ENCODE results near the gene PHF23.
"Not testable (repeated sequence)": the region's sequence is repeated elsewhere in the genome, so short reads cannot be mapped to it uniquely, and the experiment has no call there.

Gene PHF23

DNA sequence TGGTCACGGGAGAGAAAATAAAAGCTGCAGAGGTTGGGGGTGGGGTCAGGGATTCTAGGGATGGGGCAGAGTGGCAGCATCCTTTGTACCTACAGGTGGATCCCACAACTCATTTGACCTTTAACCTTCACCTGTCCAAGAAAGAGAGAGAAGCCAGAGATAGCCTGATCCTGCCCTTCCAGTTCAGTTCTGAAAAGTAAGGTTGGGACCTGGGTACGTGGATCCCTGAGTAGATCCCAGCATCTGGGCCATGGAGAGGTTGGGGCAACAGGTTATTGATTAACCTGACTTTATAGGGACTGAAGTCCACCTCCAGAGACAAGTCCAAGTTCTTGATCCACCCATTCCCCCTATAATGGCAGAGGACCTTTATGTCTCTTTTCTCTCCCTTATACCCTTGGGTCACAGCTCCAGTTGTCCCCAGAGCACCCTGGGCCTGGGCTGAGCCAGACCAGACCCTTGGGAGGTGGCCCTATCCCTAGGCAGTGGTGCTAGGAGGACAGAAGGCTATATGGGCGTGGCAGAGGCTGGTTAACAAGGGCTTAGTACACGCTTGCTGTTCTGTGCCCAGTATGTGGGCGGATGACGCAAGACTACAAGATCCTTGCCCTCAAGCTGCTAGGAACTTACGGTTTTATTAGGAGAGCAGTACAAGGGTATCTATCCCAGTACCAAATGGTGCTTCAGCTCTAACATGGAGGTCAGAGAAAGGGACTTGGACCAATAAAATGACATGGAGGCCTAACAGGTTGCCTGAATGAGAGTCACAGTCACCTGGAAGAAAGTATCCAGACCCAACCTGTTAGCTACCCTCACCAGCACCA, 19.7 kb upstream of the PHF23 start:
- no peak for DNase-seq

DNA sequence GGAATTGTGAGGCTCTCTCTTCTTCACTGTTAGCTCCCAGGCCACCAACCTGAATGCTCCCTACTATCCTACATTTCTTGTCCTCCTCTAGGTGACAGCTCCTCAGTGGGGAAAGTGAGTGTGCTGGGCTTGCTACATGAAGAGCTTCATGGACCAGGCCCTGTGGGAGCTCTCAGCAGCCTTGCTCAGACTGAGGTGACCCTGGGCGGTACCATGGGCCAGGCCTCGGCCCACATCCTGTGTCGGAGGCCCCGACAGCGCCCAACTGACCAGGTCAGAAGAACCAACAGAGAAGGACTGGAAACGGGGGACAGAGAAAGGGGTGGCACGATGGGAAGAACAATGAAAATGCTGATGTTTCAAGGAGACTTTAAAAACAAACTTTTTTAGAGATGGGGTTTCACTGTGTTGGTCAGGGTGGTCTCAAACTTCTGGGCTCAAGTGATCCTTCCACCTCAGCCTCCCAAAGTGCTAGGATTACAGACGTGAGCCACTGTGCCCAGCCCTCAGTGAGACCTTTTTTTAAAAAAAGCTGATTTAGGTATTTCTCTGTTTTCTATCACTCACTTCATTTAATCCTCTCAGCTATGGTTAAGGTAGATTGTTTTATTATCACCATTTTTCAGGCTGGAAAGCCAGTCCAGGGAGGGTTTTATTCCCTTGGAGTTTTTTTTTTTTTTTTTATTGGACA, 17.7 kb upstream of the PHF23 start:
- DNase-seq = no peak

GRCh38 chr17:7254511-7254910, 15.3 kb upstream of the PHF23 start:
- no peak for DNase-seq

DNA sequence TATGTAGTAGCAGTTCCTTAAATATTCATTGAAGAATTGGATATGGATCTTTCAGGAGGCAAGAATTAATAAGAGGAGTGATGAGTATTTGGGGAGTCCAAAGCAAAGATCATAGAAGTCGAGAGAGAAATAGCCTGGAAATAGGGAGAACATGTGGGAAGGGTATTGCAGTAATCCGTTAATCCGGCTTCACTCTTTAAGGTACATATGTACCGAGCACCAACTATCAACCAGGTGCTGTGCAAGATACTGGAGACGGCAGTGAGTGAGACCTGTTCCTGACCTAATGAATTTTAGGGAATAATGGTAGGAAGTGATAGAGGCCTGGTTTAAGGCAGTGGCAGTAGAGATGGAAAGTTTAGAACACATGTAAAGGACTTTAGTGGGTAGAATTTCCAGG, 13.8 kb upstream of the PHF23 start:
- DNase-seq = no peak

- DNase-seq = peak; percentile 80 to 83
These were observed 13.2 kb upstream of the PHF23 start, which contains the start of gene ELP5 for GRCh38 chr17:7252176-7253043. ELP5 (plus strand) TSS chr17:7252215; CDS start chr17:7252551, 336 bp downstream.

DNA sequence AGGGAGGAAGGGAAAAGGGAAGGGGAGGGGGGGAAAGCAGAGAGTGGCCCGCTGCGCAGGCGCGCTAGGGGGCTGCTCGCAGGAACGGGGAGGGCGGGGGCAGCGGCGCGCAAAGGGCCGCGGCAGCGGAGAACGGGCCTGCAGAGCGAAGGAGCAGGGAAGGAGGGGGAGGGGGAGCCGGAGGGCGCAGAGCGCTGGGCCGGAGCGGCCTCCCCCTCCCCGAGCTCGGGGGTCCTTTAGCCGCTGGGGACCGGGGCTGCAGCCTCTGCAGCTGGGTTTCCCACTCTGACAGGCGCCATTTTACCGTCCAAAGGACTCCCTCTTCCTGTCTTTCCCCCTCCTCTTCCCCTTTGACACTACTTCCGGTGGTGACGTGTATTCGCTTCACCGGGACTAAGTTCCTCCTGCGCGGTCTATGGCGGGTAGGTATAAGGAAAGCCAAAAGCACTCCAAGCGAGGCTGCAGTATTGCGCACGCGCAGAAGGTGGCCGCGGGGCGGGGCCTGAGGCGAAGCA, 12.5 kb upstream of the PHF23 start, which contains the start of gene CTDNEP1:
Gene CTDNEP1 (minus strand): TSS at position 74 of the 515 bp plus-strand sequence. CDS start 438 bp downstream, outside the sequence.
- DNase-seq = peak; percentile 92 to 95

DNA sequence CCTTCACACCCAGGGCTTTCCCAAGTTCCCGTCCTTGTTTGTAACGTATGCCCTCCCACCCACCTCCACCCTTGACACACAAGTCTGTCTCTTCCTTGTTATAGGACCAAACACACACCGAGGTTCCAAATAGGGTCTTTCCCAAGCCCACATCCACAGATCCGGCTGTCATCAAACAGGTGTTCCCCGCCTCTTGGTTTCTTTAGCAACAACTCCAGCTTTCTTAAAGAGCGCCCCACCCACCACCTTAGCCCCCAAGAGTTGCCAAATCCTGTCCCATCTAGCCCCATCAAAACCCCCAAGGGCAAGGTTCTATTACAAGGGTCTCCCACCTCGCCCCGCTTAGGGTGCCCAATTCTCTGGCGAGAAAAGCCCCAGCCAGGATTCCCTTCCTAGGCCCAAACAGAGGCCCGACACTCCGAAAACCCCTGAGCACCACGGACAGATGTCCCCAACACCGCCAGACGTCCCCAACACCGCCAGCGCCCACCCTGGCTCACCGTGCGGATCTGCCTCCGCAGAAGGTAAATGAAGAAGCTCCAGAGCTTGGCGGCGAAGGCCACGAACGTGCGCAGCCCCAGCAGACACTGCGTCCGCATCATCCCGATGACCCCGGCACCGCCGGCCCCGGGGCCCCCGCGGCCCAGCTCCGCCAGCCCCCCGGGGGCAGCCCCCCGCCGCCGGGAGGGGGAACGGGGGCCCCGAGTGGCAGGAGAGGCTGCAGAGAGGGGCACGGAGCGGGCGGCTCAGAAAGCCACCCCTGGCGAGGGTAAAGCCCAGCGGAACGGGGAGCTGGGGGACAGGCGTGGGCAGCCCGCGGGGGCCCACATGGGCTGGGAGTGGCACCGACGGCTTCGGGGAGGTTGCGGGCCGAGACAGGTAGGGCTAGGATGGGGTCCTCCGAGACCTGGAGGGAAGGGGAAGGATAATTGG, 11.7 kb upstream of the PHF23 start:
- DNase-seq = no peak

- DNase-seq = no peak
These were observed 10.6 kb upstream of the PHF23 start for GRCh38 chr17:7249830-7250229.

DNA sequence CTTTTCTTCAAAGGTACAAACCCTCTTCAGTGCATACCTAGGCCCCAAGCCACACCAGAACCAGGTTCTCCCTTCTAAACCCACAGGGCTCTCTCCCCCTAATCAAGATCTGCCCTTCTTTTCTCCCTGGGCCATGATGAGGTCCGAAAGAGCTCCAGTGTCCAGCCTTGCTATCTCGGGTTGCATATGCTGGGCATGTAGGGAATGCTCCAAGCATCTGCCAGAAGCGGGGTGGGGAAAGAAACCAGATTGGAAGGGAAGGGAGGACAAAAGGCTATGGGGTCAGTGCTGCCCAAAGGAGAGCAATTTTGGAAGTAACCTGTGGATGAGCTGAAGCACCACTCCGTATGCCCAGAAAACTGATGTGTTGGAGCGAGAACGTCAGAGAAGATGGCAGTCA, 10.0 kb upstream of the PHF23 start:
- DNase-seq = no peak

GRCh38 chr17:7248796-7249195, 9.5 kb upstream of the PHF23 start:
- DNase-seq = no peak

- no peak for DNase-seq
These were observed 7.5 kb upstream of the PHF23 start for GRCh38 chr17:7246779-7247178.

DNA sequence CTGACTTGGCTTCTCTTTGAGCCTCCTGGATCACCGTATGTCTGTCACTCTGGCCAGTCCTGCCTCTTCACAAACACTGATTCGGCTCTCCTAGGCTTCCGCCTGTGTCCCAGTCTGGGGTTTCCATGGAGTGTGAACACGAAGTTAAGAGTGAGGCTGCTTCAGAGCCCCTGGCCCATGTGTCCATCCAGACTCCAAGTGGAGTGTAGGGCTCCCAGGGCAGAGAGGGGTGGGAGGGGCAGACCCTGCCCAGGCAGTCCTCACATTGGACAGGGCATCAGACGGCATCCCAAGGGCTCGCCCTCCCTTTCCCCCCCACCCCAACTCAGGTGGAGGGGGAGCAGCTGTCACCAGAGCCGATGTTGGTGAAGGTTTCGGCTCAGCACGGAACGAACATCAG, 4.6 kb upstream of the PHF23 start:
- DNase-seq = not testable (repeated sequence)

DNA sequence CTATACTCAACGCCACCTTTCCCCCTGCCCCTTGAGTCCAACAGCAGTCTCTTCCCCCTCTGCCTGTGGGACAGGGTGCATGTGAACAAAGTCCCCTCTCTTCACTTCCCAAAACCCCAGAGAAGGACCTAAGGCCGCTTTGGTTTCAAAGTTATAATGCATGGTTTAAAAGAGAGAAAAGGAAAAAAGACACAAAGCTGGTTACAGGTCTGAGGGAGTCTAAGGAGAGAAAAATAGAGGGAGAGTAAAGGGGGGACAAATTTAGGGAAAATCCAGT, 4.1 kb upstream of the PHF23 start:
- no peak for DNase-seq

DNA sequence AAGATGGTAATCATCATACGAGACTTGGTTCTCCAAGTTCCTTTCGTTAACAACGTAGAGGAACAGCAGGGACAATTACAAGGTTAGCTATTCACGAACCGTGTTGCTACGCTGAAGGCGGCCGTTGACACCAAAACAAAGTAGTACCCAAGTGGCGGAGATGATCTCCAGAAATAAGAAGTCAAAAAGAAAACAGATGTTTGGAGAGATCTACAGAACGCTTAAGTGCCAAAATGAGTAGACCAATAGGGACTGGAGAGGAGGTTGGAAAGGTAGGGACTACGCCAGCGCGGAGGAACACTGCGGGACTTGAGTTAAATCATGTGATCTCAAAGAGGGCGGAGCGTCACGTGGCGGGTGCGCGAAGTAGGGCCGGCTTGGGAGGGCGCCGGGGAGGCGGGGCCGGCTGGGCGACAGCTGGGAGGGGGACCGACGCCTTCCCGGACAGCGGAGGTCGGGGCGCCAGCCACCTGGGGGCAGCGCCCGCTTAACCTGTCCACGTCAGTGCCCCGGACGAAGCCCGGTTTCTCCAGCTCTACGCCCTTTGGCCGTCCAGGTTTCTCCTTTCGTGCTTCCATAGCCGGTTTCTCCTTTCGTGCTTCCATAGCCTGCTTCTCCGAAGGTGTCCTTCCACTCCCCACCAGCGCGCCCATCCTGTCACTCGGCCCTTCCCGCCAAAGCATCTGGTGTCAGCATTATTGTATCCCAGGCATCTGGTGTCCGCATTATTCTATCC, 3.6 kb upstream of the PHF23 start:
- DNase-seq = peak; percentile 87 to 93

- peak; percentile 68 to 83 for DNase-seq
These were observed 2.8 kb upstream of the PHF23 start, which contains the start of gene GABARAP for GRCh38 chr17:7241783-7242716. GABARAP (minus strand) TSS chr17:7242449; CDS start chr17:7242330, 119 bp downstream.

DNA sequence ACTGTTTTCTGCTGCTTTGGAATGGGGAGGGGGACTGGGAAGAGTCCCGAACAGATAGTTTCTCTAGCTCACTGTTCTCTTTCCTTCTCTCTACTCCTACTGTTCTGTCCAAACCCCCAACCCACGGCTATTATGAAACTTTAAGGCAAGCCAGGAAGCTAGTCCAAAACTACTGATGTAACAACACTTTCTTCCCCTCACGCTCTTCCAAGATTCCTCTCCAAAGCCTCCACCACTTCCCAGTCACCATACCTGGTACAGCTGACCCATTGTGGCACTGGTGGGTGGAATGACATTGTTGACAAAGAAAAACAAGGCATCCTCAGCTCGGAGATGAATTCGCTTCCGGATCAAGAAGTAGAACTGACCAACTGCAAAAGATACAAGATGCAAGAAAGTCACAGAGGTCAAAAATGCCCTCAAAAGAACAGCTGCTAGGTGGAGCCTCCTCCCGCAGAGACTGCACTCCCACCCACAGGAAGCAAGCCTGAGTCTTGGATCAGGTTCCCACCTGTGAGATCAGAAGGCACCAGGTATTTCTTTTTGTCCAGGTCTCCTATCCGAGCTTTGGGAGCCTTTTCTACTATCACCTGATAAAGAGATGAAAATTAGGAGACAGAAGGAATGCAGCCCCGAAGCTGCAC, 2.0 kb upstream of the PHF23 start:
- DNase-seq = peak in 1 of 2 experiments; percentile 33

GRCh38 chr17:7240375-7240774, 1.1 kb upstream of the PHF23 start:
- DNase-seq = peak in 1 of 2 experiments; percentile 7

- DNase-seq = no peak
These were observed 702 bp downstream of the PHF23 start for GRCh38 chr17:7238420-7239090.
